ENCODE measurements around the gene NSUN4.

GRCh38 chr1:46341222-46342083 is 846 bp downstream of the NSUN4 start:
- TF ChIP-seq POLR2A (IDR thresholded peaks at IDR 0.05) (no peak), POLR2AphosphoS5 (IDR thresholded peaks at IDR 0.05) (no peak)
- TF ChIP-seq, protein P1, sequence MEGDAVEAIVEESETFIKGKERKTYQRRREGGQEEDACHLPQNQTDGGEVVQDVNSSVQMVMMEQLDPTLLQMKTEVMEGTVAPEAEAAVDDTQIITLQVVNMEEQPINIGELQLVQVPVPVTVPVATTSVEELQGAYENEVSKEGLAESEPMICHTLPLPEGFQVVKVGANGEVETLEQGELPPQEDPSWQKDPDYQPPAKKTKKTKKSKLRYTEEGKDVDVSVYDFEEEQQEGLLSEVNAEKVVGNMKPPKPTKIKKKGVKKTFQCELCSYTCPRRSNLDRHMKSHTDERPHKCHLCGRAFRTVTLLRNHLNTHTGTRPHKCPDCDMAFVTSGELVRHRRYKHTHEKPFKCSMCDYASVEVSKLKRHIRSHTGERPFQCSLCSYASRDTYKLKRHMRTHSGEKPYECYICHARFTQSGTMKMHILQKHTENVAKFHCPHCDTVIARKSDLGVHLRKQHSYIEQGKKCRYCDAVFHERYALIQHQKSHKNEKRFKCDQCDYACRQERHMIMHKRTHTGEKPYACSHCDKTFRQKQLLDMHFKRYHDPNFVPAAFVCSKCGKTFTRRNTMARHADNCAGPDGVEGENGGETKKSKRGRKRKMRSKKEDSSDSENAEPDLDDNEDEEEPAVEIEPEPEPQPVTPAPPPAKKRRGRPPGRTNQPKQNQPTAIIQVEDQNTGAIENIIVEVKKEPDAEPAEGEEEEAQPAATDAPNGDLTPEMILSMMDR (IDR thresholded peaks at IDR 0.05), result no peak
